Measurements from ENCODE around the gene RANBP6.

DNA sequence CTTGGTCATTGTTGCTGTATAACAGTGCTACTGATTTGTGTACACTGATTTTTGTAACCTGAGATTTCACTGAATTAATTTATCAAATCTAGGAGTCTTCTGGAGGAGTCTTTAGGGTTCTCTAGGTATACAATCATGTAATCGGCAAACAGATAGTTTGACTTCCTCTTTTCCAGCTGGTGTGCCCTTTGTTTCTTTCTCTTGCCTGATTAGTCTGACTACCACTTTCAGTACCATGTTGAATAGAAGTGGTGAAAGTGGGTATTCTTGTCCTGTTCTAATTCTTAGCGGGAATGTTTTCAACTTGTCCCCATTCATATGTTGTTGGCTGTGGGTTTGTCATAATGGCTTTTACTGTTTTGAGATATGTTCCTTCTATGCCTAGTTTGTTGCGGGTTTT is 24.7 kb upstream of the RANBP6 start:
- TF ChIP-seq, protein P1, sequence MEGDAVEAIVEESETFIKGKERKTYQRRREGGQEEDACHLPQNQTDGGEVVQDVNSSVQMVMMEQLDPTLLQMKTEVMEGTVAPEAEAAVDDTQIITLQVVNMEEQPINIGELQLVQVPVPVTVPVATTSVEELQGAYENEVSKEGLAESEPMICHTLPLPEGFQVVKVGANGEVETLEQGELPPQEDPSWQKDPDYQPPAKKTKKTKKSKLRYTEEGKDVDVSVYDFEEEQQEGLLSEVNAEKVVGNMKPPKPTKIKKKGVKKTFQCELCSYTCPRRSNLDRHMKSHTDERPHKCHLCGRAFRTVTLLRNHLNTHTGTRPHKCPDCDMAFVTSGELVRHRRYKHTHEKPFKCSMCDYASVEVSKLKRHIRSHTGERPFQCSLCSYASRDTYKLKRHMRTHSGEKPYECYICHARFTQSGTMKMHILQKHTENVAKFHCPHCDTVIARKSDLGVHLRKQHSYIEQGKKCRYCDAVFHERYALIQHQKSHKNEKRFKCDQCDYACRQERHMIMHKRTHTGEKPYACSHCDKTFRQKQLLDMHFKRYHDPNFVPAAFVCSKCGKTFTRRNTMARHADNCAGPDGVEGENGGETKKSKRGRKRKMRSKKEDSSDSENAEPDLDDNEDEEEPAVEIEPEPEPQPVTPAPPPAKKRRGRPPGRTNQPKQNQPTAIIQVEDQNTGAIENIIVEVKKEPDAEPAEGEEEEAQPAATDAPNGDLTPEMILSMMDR (IDR thresholded peaks at IDR 0.05) = no peak
- TF ChIP-seq POLR2A (IDR thresholded peaks at IDR 0.05) = no peak

All from right lobe of liver (tissue), 4 donors.